GM18526 (cell line): ENCODE results near the gene LZTS3.

Experiments used
- POLR2A ChIP-seq: IDR thresholded peaks from 3 replicates; pipeline ENCODE4 v1.6.1; 2011; ENCODE audit not compliant: insufficient read length; ENCODE audit errors: extremely low read depth

Gene LZTS3

GRCh38 chr20:3134151-3134550 lies 39.2 kb downstream of the LZTS3 start:
- TF ChIP-seq POLR2A = no peak

- TF ChIP-seq POLR2A = no peak
Observed at GRCh38 chr20:3133155-3133554, 40.2 kb downstream of the LZTS3 start.

GRCh38 chr20:3130051-3130600 lies 43.2 kb downstream of the LZTS3 start:
- TF ChIP-seq POLR2A = no peak

GRCh38 chr20:3129094-3129493 lies 44.3 kb downstream of the LZTS3 start:
- no peak for TF ChIP-seq POLR2A

- TF ChIP-seq POLR2A = no peak
Observed at GRCh38 chr20:3128275-3128984, 44.9 kb downstream of the LZTS3 start.

GRCh38 chr20:3126527-3126859 lies 46.9 kb downstream of the LZTS3 start:
- no peak for TF ChIP-seq POLR2A

GRCh38 chr20:3123542-3123941 lies 49.8 kb downstream of the LZTS3 start:
- no peak for TF ChIP-seq POLR2A

- no peak for TF ChIP-seq POLR2A
Observed at GRCh38 chr20:3121955-3122610, 51.3 kb downstream of the LZTS3 start.

GRCh38 chr20:3121271-3121911 lies 52.0 kb downstream of the LZTS3 start:
- no peak for TF ChIP-seq POLR2A

- no peak for TF ChIP-seq POLR2A
Observed at GRCh38 chr20:3119044-3119443, 54.3 kb downstream of the LZTS3 start.

GRCh38 chr20:3116341-3116740 lies 57.0 kb downstream of the LZTS3 start:
- no peak for TF ChIP-seq POLR2A

GRCh38 chr20:3115190-3116107 lies 57.9 kb downstream of the LZTS3 start:
- no peak for TF ChIP-seq POLR2A
